Measurements from ENCODE around the gene FXYD6.

GRCh38 chr11:117887431-117888138, 11.1 kb upstream of the FXYD6 start:
- no peak for TF ChIP-seq CTCF (IDR thresholded peaks at IDR 0.05)
- TF ChIP-seq POLR2AphosphoS5 (IDR thresholded peaks at IDR 0.05), result no peak

Measured in stomach (tissue), 4 donors.